ENCODE measurements around the gene BSG. TPM values are rescaled to one million over a fixed set of nuclear protein-coding genes. Genes with fewer than 3 reads are reported as not detected.

The BSG gene
- total RNA-seq, 1 experiment from 2014 or later: 758 TPM

GRCh38 chr19:622666-623065, 50.3 kb downstream of the BSG start (continued):
- no peak for TF ChIP-seq E2F5 (CRISPR knock-in tag; IDR thresholded peaks at IDR 0.05)
- TF ChIP-seq ZNF317 (CRISPR knock-in tag; IDR thresholded peaks at IDR 0.05; ENCODE audit: borderline replicate concordance, low read depth): no peak

- Mint-ChIP-seq H3K36me3 (peaks cover 23% of the 10 kb centered on the region), H3K9me3 (no peaks in the 10 kb centered on the region), H3K4me3 (no peak overlapping the region), H3K4me1 (no peaks in the 10 kb centered on the region; the same call in 1 of the 2 replicates), H3K27me3 (ENCODE audit: low read depth) (no peaks in the 10 kb centered on the region), H3K27ac (no peak overlapping the region)
- no peak for ATAC-seq
- ChIA-PET POLR2A (no interaction called here), CTCF (no interaction called here)
- no peak for TF ChIP-seq E2F5 (CRISPR knock-in tag; IDR thresholded peaks at IDR 0.05)
- TF ChIP-seq JUN (CRISPR knock-in tag; IDR thresholded peaks at IDR 0.05): no peak
- no peak for TF ChIP-seq FOXP1 (CRISPR knock-in tag; IDR thresholded peaks at IDR 0.05; ENCODE audit: borderline replicate concordance)
- TF ChIP-seq NFATC4 (CRISPR knock-in tag; IDR thresholded peaks at IDR 0.05): no peak
- no peak for TF ChIP-seq NFE2L1 (CRISPR knock-in tag; IDR thresholded peaks at IDR 0.05)
- no peak for TF ChIP-seq FOXJ3 (CRISPR knock-in tag; IDR thresholded peaks at IDR 0.05; ENCODE audit: borderline replicate concordance)
- TF ChIP-seq E2F4 (CRISPR knock-in tag; IDR thresholded peaks at IDR 0.05; ENCODE audit: borderline replicate concordance, low read depth): no peak
- no peak for TF ChIP-seq ATF6 (CRISPR knock-in tag; IDR thresholded peaks at IDR 0.05)
- TF ChIP-seq ZNF317 (CRISPR knock-in tag; IDR thresholded peaks at IDR 0.05; ENCODE audit: borderline replicate concordance, low read depth): no peak
- no peak for TF ChIP-seq SMAD3 (CRISPR knock-in tag; IDR thresholded peaks at IDR 0.05; ENCODE audit: borderline replicate concordance)
- TF ChIP-seq ATF1 (CRISPR knock-in tag; IDR thresholded peaks at IDR 0.05): no peak
- no peak for TF ChIP-seq ZNF138 (CRISPR knock-in tag; conservative IDR thresholded peaks at IDR 0.05)
- no peak for TF ChIP-seq EMX1 (CRISPR knock-in tag; IDR thresholded peaks at IDR 0.05)
- TF ChIP-seq ZNF425 (CRISPR knock-in tag; conservative IDR thresholded peaks at IDR 0.05): no peak
- TF ChIP-seq ZNF281 (CRISPR knock-in tag; IDR thresholded peaks at IDR 0.05): no peak
- no peak for TF ChIP-seq ZMAT4 (CRISPR knock-in tag; IDR thresholded peaks at IDR 0.05)
- no peak for TF ChIP-seq OVOL2 (CRISPR knock-in tag; IDR thresholded peaks at IDR 0.05; ENCODE audit: borderline replicate concordance)
- DNase-seq (ENCODE audit: low spot score): no peak
Measured at GRCh38 chr19:623175-623916, 51.0 kb downstream of the BSG start.

Measured in WTC11 (cell line).